Omental fat pad (tissue), 4 donors: ENCODE results near the gene BBX. TPM values are rescaled to one million over a fixed set of nuclear protein-coding genes. Genes with fewer than 3 reads are reported as not detected.
A peak's percentile ranks its signal among the peaks of the same experiment; 100 is the strongest.

Experiments used
- ATAC-seq: fragments of 150-250 bp; one replicate; pipeline ENCODE4 v1.9.1; 2016; ENCODE audit warnings: mild to moderate bottlenecking, moderate library complexity; ENCODE audit not compliant: low FRiP score
- DNase-seq: peaks from one replicate; pipeline ENCODE4 v3.0.0-alpha.2; 2019; ENCODE audit warnings: low spot score
- CTCF ChIP-seq, 3 donors: fragments of 450-650 bp; IDR thresholded peaks; one replicate each; pipeline ENCODE4 v1.5.1; 2016 to 2017; ENCODE audit warnings: antibody characterized with exemption in 3 of 3, mild to moderate bottlenecking in 3 of 3, moderate library complexity in 2 of 3
- total RNA-seq, 4 donors: library from RNA; depleted of rRNA; stranded (reverse); fragments of >200 nt; gene quantifications; one replicate each; pipeline ENCODE4 v1.1.0, GENCODE V29; 2016

Gene BBX
- total RNA-seq, 4 donors from 2014 or later: 32.8 to 70.5 (median 40.7) TPM

GRCh38 chr3:107662124-107662507 is 139.4 kb downstream of the BBX start:
- no peak for TF ChIP-seq CTCF (IDR thresholded peaks at IDR 0.05)
- ATAC-seq (peak; percentile 88), DNase-seq (no peak)

- TF ChIP-seq CTCF (IDR thresholded peaks at IDR 0.05): no peak
- ATAC-seq (peak; percentile 58), DNase-seq (no peak)
Measured at GRCh38 chr3:107662586-107662985, 139.8 kb downstream of the BBX start.

GRCh38 chr3:107663266-107663665 is 140.5 kb downstream of the BBX start:
- no peak for ATAC-seq
- TF ChIP-seq CTCF (IDR thresholded peaks at IDR 0.05): no peak
- no peak for DNase-seq

GRCh38 chr3:107664614-107665013 is 141.9 kb downstream of the BBX start:
- ATAC-seq: no peak
- TF ChIP-seq CTCF (IDR thresholded peaks at IDR 0.05): no peak
- no peak for DNase-seq

- DNase-seq (no peak), ATAC-seq (no peak)
- TF ChIP-seq CTCF (IDR thresholded peaks at IDR 0.05): no peak
Measured at GRCh38 chr3:107665351-107665750, 142.6 kb downstream of the BBX start.

- no peak for TF ChIP-seq CTCF (IDR thresholded peaks at IDR 0.05)
- ATAC-seq: no peak
Measured at GRCh38 chr3:107666853-107667252, 144.1 kb downstream of the BBX start.

GRCh38 chr3:107668416-107668815 is 145.7 kb downstream of the BBX start:
- DNase-seq (no peak), ATAC-seq (no peak)
- TF ChIP-seq CTCF (IDR thresholded peaks at IDR 0.05): no peak

More at GRCh38 chr3:107666853-107667252, 144.1 kb downstream of the BBX start:
- DNase-seq: no peak
